H1 (cell line): ENCODE measurements around the gene GNAS. TPM values are rescaled to one million over a fixed set of nuclear protein-coding genes. Genes with fewer than 3 reads are reported as not detected.
A peak's percentile ranks its signal among the peaks of the same experiment; 100 is the strongest.

Experiments used
- CTCF ChIA-PET: fragments of 300-600 bp; sonication (Branson Sonifier 250); formaldehyde crosslinking; loops from one replicate; lab custom pipeline; 2021; ENCODE audit not compliant: partially characterized antibody; lab: Charles Lee
- POLR2A ChIA-PET: fragments of 300-600 bp; sonication (Branson Sonifier 250); formaldehyde crosslinking; loops from one replicate; lab custom pipeline; 2021; ENCODE audit warnings: inconsistent platforms; ENCODE audit not compliant: partially characterized antibody; lab: Charles Lee
- DNase-seq, 2 experiments: peaks; one replicate each; pipeline versions ENCODE4 v3.0.0 to v3.0.0-alpha.2; 2010 to 2022; ENCODE audit warnings: low spot score in 2 of 2, low read depth in 1 of 2, mixed read lengths in 1 of 2
- FAIRE-seq: peaks from 2 replicates; lab custom pipeline; 2011; peaks lifted over from hg19 to GRCh38; lab: Jason Lieb, UNC
- H2AFZ ChIP-seq: 2 replicates; pipeline ENCODE4 v1.8.1; 2012; ENCODE audit warnings: low read length, inconsistent platforms
- H2AK5ac ChIP-seq: 2 replicates; pipeline ENCODE4 v1.6.1; 2013; ENCODE audit warnings: low read depth, low read length
- H2BK120ac ChIP-seq: replicated peaks from 2 replicates; pipeline ENCODE3; 2013; ENCODE audit warnings: low read depth, low read length, inconsistent platforms
- H2BK12ac ChIP-seq: 2 replicates; pipeline ENCODE4 v1.6.1; 2013; ENCODE audit warnings: low read depth, low read length
- H2BK15ac ChIP-seq: 2 replicates; pipeline ENCODE4 v1.6.1; 2013; ENCODE audit warnings: low read length
- H2BK20ac ChIP-seq: 2 replicates; pipeline ENCODE4 v1.6.1; 2013; ENCODE audit warnings: low read length
- H2BK5ac ChIP-seq: 2 replicates; pipeline ENCODE4 v1.6.1; 2013; ENCODE audit warnings: low read depth, low read length
- H3K14ac ChIP-seq: 2 replicates; pipeline ENCODE4 v1.6.1; 2013; ENCODE audit warnings: inconsistent platforms; ENCODE audit not compliant: insufficient read length
- H3K18ac ChIP-seq: 2 replicates; pipeline ENCODE4 v1.6.1; 2013; ENCODE audit warnings: low read length; ENCODE audit errors: extremely low read depth
- H3K23ac ChIP-seq: 2 replicates; pipeline ENCODE4 v1.6.1; 2013; ENCODE audit warnings: inconsistent platforms; ENCODE audit not compliant: insufficient read length
- H3K23me2 ChIP-seq: 2 replicates; pipeline ENCODE4 v1.6.1; 2013; ENCODE audit warnings: low read depth, low read length
- H3K27ac ChIP-seq: 2 replicates; pipeline ENCODE4 v1.6.1; 2011; ENCODE audit warnings: low read depth, low read length, inconsistent platforms
- H3K27me3 ChIP-seq, 4 experiments: replicated peaks in 1 of 4; 1 replicate in 1 of 4; 2 replicates in 3 of 4; pipeline versions ENCODE4 v1.6.1 to v1.8.1; 2011 to 2013; ENCODE audit warnings: low read length in 3 of 4, mild to moderate bottlenecking in 3 of 4, inconsistent platforms in 2 of 4, mixed read lengths in 2 of 4, moderate library complexity in 1 of 4; ENCODE audit not compliant: control insufficient read depth in 3 of 4, insufficient read depth in 3 of 4; ENCODE audit errors: extremely low read depth in 1 of 4
- H3K36me3 ChIP-seq, 4 experiments: 2 replicates each; pipeline versions ENCODE4 v1.6.1 to v1.8.1; 2011 to 2013; ENCODE audit warnings: mild to moderate bottlenecking in 4 of 4, low read length in 3 of 4, moderate library complexity in 2 of 4, control low read depth in 1 of 4, inconsistent platforms in 1 of 4; ENCODE audit not compliant: insufficient read depth in 4 of 4, control insufficient read depth in 2 of 4
- H3K4ac ChIP-seq: replicated peaks from 2 replicates; pipeline ENCODE3; 2013; ENCODE audit warnings: low read length, low read depth, mixed read lengths, inconsistent platforms; ENCODE audit not compliant: insufficient read length
- H3K4me1 ChIP-seq, 4 experiments: replicated peaks in 1 of 4; 1 replicate in 1 of 4; 2 replicates in 3 of 4; pipeline versions ENCODE4 v1.6.1 to v1.8.1; 2011 to 2013; ENCODE audit warnings: low read length in 3 of 4, inconsistent platforms in 2 of 4, mixed read lengths in 1 of 4; ENCODE audit not compliant: insufficient read depth in 4 of 4, control insufficient read depth in 3 of 4
- H3K4me2 ChIP-seq, 2 experiments: 2 replicates each; pipeline versions ENCODE4 v1.6.1 to v1.8.1; 2011 to 2013; ENCODE audit warnings: low read depth in 2 of 2, low read length in 2 of 2, control low read depth in 1 of 2, inconsistent platforms in 1 of 2, mild to moderate bottlenecking in 1 of 2; ENCODE audit not compliant: insufficient read depth in 1 of 2
- H3K4me3 ChIP-seq, 4 experiments: fragments of 200-600, 300-600 bp in 1 of 4; sonication (generic), shearing (Covaris generic), sonication (Bioruptor Twin) in 1 of 4; 2 replicates each; pipeline versions ENCODE4 v1.5.1 to v1.8.1; 2011 to 2016; ENCODE audit warnings: low read length in 4 of 4, low read depth in 3 of 4, control low read depth in 2 of 4, inconsistent platforms in 2 of 4, mild to moderate bottlenecking in 2 of 4, mixed read lengths in 1 of 4, moderate library complexity in 1 of 4; ENCODE audit not compliant: insufficient read depth in 2 of 4; ENCODE audit errors: extremely low read depth in 1 of 4
- H3K56ac ChIP-seq: replicated peaks from 2 replicates; pipeline ENCODE3; 2013; ENCODE audit warnings: low read depth, mild to moderate bottlenecking, mixed read lengths, low read length, inconsistent platforms; ENCODE audit not compliant: insufficient read length
- H3K79me1 ChIP-seq: 2 replicates; pipeline ENCODE4 v1.6.1; 2013; ENCODE audit warnings: low read depth, low read length, control low read depth
- H3K79me2 ChIP-seq, 2 experiments: 2 replicates each; pipeline versions ENCODE4 v1.6.1 to v1.8.1; 2012 to 2013; ENCODE audit warnings: low read length in 2 of 2, mild to moderate bottlenecking in 2 of 2, inconsistent platforms in 1 of 2; ENCODE audit not compliant: insufficient read depth in 2 of 2, control insufficient read depth in 1 of 2
- H3K9ac ChIP-seq, 4 experiments: replicated peaks in 1 of 4; 1 replicate in 1 of 4; 2 replicates in 3 of 4; pipeline versions ENCODE4 v1.6.1 to v1.8.1; 2011 to 2013; ENCODE audit warnings: low read depth in 3 of 4, low read length in 3 of 4, control low read depth in 2 of 4, mild to moderate bottlenecking in 2 of 4, moderate library complexity in 2 of 4, inconsistent platforms in 1 of 4; ENCODE audit errors: extremely low read depth in 1 of 4
- H3K9me3 ChIP-seq, 2 experiments: 2 replicates each; pipeline versions ENCODE4 v1.6.1 to v1.8.1; 2012 to 2013; ENCODE audit warnings: mild to moderate bottlenecking in 2 of 2, moderate library complexity in 2 of 2, control low read depth in 1 of 2, inconsistent platforms in 1 of 2, low read depth in 1 of 2, low read length in 1 of 2, mixed read lengths in 1 of 2; ENCODE audit not compliant: insufficient read depth in 2 of 2
- H4K20me1 ChIP-seq, 2 experiments: replicated peaks in 1 of 2; 2 replicates each; pipeline versions ENCODE3 to v1.8.1; 2011 to 2013; ENCODE audit warnings: inconsistent platforms in 2 of 2, low read length in 2 of 2, mild to moderate bottlenecking in 1 of 2; ENCODE audit not compliant: insufficient read depth in 2 of 2, control insufficient read depth in 1 of 2
- H4K5ac ChIP-seq: 2 replicates; pipeline ENCODE4 v1.6.1; 2013; ENCODE audit warnings: low read length, low read depth, mixed read lengths, inconsistent platforms; ENCODE audit not compliant: insufficient read length
- H4K8ac ChIP-seq: 2 replicates; pipeline ENCODE4 v1.8.0; 2013; ENCODE audit warnings: mild to moderate bottlenecking, moderate library complexity, low read length, inconsistent platforms; ENCODE audit not compliant: insufficient read depth; ENCODE audit errors: extremely low read depth
- H4K91ac ChIP-seq: replicated peaks from 2 replicates; pipeline ENCODE3; 2013; ENCODE audit warnings: low read length, mixed read lengths, inconsistent platforms; ENCODE audit not compliant: insufficient read length
- ASH2L ChIP-seq: fragments of 200-600, 300-600 bp; sonication (generic); IDR thresholded peaks from one replicate; pipeline ENCODE4 v1.7.1; 2017; ENCODE audit warnings: low read length
- HDAC2 ChIP-seq, 2 experiments: fragments of 300-600 bp in 1 of 2; sonication (generic) in 1 of 2; IDR thresholded peaks; 2 replicates each; pipeline ENCODE4 v1.6.1; 2011 to 2012; ENCODE audit warnings: low read depth in 2 of 2, low read length in 2 of 2, mild to moderate bottlenecking in 2 of 2, moderate library complexity in 2 of 2, borderline replicate concordance in 1 of 2, inconsistent platforms in 1 of 2
- NRF1 ChIP-seq: IDR thresholded peaks from 2 replicates; pipeline ENCODE4 v1.6.1; 2011; ENCODE audit warnings: mild to moderate bottlenecking, low read depth, low read length, improper control_type of control experiment
- PHF8 ChIP-seq: fragments of 200-600 bp; sonication (generic); conservative IDR thresholded peaks from 2 replicates; pipeline ENCODE4 v1.7.1; 2012; ENCODE audit warnings: low read depth, mild to moderate bottlenecking, inconsistent platforms, low read length, moderate library complexity
- POLR2A ChIP-seq, 2 experiments: IDR thresholded peaks; 1 replicate in 1 of 2; 2 replicates in 1 of 2; pipeline ENCODE4 v1.6.1; 2011; ENCODE audit warnings: low read depth in 2 of 2, low read length in 2 of 2, mild to moderate bottlenecking in 2 of 2; ENCODE audit errors: control extremely low read depth in 1 of 2
- RAD21 ChIP-seq, 2 experiments: IDR thresholded peaks in 1 of 2; conservative IDR thresholded peaks in 1 of 2; 2 replicates each; pipeline ENCODE4 v1.6.1; 2011; ENCODE audit warnings: low read depth in 2 of 2, low read length in 2 of 2, improper control_type of control experiment in 1 of 2, inconsistent platforms in 1 of 2, mild to moderate bottlenecking in 1 of 2, moderate library complexity in 1 of 2
- TAF1 ChIP-seq: IDR thresholded peaks from 2 replicates; pipeline ENCODE4 v1.6.1; 2011; ENCODE audit warnings: mild to moderate bottlenecking, low read depth, low read length
- TAF7 ChIP-seq: optimal IDR thresholded peaks from 2 replicates; pipeline ENCODE3; 2011; ENCODE audit warnings: low read depth, mild to moderate bottlenecking, inconsistent platforms, low read length, moderate library complexity, borderline replicate concordance
- WGBS, 2 experiments: shearing (Covaris generic) in 1 of 2; methylation state at CpG; one replicate each; pipeline versions ENCODE4 v1.1.6 to v1.1.7; 2013 to 2015; ENCODE audit warnings: low lambda C conversion rate in 2 of 2, mixed read lengths in 2 of 2, inconsistent platforms in 1 of 2, low coverage in 1 of 2, missing lambda C conversion rate in 1 of 2; ENCODE audit not compliant: insufficient replicate concordance in 2 of 2, insufficient coverage in 1 of 2, insufficient read length in 1 of 2; ENCODE audit errors: extremely low coverage in 1 of 2, missing lambda C conversion rate in 1 of 2; 5-methylcytosine and 5-hydroxymethylcytosine counted together
- polyA plus RNA-seq, 7 experiments: library from polyadenylated mRNA; depleted of rRNA in 3 of 7; stranded (reverse) in 5 of 7; unstranded in 2 of 7; fragments of >200 nt in 5 of 7; fragments of 200-250 nt in 2 of 7; gene quantifications; 1 replicate in 5 of 7; 2 replicates in 1 of 7; 4 replicates in 1 of 7; pipeline versions ENCODE4 v1.2.1 to v1.2.3, GENCODE V29; 2011 to 2013; ENCODE audit warnings: missing spikeins in 2 of 7, mixed read lengths in 2 of 7
- total RNA-seq: library from RNA; stranded (reverse); fragmentation: NEBNext Ultra II Directional; extraction: Animal tissue kit (Norgen Biotek cat#: 25700); gene quantifications from 2 replicates; pipeline ENCODE4 v1.2.1, GENCODE V29; 2021
- TF ChIP-seq, protein P1 (sequence below): IDR thresholded peaks from 2 replicates; pipeline ENCODE4 v1.6.1; 2012; ENCODE audit warnings: inconsistent platforms

Gene GNAS
- total and polyA plus RNA-seq, 2 of the 8 experiments (the other 6 are each of a cell fraction or from before 2014, with no cell fraction given) = 989 to 1,613 TPM

DNA sequence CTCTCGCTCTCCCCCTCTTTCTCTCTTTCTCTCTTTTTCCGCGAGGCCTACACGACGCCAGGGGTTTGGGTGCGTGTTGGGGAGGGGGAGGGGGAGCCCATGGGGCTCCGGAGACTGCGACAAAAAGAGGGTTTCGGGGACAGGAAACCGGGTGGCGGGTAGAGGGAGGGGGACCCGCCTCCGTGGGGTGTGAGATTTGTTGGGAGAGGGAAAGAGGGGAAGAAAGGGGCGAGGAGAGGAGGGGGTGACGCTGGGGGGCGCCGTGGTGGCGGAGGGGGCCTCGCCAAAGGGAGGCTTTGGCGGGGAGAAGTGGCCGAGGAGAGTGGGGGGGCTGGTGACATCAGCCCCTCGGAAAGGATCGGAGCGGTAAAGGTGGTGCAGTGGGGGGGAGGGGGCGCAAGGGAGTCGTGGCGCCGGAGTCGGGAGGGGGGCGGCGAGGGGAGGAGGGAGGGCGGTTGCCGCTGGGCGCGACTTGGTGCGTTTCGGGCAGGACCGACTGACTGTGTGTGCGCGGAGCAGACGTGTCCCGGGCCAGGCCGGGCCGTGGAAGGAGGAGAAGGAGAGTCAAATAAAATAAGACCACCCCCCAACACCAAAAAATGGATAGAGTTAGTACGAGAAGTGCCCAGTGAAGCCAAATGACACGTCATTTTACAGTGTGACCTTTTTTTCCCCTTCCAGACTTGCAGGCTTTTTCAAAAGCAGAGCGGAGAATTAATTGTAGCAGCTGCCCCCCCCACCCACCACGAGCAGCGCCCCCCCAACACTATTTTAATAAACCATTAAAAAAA lies 39.8 kb downstream of the GNAS start:
- H3K4me3 ChIP-seq = peak overlapping the region; percentile 73 to 98 (median 80)
- peak overlapping the region; percentile 48 for H4K5ac ChIP-seq
- H3K9me3 ChIP-seq = no peaks in the 10 kb centered on the region
- peak overlapping the region; percentile 91 for H3K56ac ChIP-seq
- FAIRE-seq (no peak), DNase-seq (peak in 1 of 2 experiments; percentile 75)
- H3K36me3 ChIP-seq = peaks cover 0 to 15% (median 2%) of the 10 kb centered on the region in 4 experiments; a peak in 4 of 8 replicates
- peaks cover 4 to 25% (median 16%) of the 10 kb centered on the region in 4 experiments for H3K4me1 ChIP-seq
- peak overlapping the region; percentile 19 for H3K18ac ChIP-seq
- no peak overlapping the region for H2BK12ac ChIP-seq
- H3K4me2 ChIP-seq = peak overlapping the region; percentile 62 to 72
- H3K27ac ChIP-seq = peak overlapping the region; percentile 87; the same call in 1 of the 2 replicates
- POLR2A ChIA-PET = interaction anchor here (1.3 to 3.7 kb wide), 4 partner anchors 9 to 140 kb away, joined by 3 to 26 read pairs (median 4); partner anchors contain the start of gene ATP5F1E
- H3K79me1 ChIP-seq = no peaks in the 10 kb centered on the region; the same call in 1 of the 2 replicates
- CTCF ChIA-PET = no interaction called here
- H3K27me3 ChIP-seq = peaks cover 0 to 6% (median 2%) of the 10 kb centered on the region in 4 experiments; a peak in 2 of 7 replicates
- H3K14ac ChIP-seq = no peak overlapping the region
- H4K20me1 ChIP-seq = peaks cover 9 to 16% of the 10 kb centered on the region in 2 experiments
- no peak overlapping the region for H2BK15ac ChIP-seq
- peak overlapping the region; percentile 78 for H4K91ac ChIP-seq
- WGBS, 2 experiments = 0% methylated on average over 3 of the region's 49 CpGs; no CpG with 5 or more reads in 1 of the 2 experiments
- H2BK120ac ChIP-seq = peak overlapping the region; percentile 38
- peaks cover 14 to 56% of the 10 kb centered on the region in 2 experiments; a peak in 3 of 4 replicates for H3K79me2 ChIP-seq
- peak overlapping the region; percentile 65 to 91 (median 76) for H3K9ac ChIP-seq
- no peak overlapping the region for H3K23ac ChIP-seq
- H4K8ac ChIP-seq = peak overlapping the region; percentile 96; the same call in 1 of the 2 replicates
- H3K4ac ChIP-seq = peak overlapping the region; percentile 82
- no peak overlapping the region for H2BK20ac ChIP-seq
- H3K23me2 ChIP-seq = peaks cover 14% of the 10 kb centered on the region
- peak overlapping the region; percentile 68 for H2BK5ac ChIP-seq
- H2AK5ac ChIP-seq = no peak overlapping the region
- no peak overlapping the region for H2AFZ ChIP-seq
- peak in 1 of 2 experiments; percentile 36; a peak in 1 of 3 replicates for TF ChIP-seq POLR2A (IDR thresholded peaks at IDR 0.05; ENCODE audit: control extremely low read depth in 1 of 2, low read depth in 2 of 2, low read length in 2 of 2)
- peak; percentile 33 for TF ChIP-seq TAF7
- TF ChIP-seq TAF1 = no peak; the same call in 1 of the 2 replicates
- peak; percentile 84 for TF ChIP-seq ASH2L
- no peak for TF ChIP-seq RAD21 (IDR thresholded peaks at IDR 0.05 in 1 of 2, conservative IDR thresholded peaks at IDR 0.05 in 1 of 2; ENCODE audit: low read depth in 2 of 2, low read length in 2 of 2)
- TF ChIP-seq, protein P1, sequence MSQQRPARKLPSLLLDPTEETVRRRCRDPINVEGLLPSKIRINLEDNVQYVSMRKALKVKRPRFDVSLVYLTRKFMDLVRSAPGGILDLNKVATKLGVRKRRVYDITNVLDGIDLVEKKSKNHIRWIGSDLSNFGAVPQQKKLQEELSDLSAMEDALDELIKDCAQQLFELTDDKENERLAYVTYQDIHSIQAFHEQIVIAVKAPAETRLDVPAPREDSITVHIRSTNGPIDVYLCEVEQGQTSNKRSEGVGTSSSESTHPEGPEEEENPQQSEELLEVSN = 0 out of 2 replicates have a peak, but pooled peaks have one; percentile 20
- TF ChIP-seq PHF8 = peak; percentile 34; the same call in 1 of the 2 replicates
- TF ChIP-seq NRF1 = no peak
- TF ChIP-seq HDAC2 (IDR thresholded peaks at IDR 0.05; ENCODE audit: borderline replicate concordance in 1 of 2, low read depth in 2 of 2, low read length in 2 of 2) = peak in 1 of 2 experiments; percentile 65; a peak in 1 of 4 replicates
